H9 (cell line): Measurements from ENCODE around the gene COL18A1. TPM values are rescaled to one million over a fixed set of nuclear protein-coding genes. Genes with fewer than 3 reads are reported as not detected.

Experiments
- DNase-seq: peaks from one replicate; pipeline ENCODE4 v3.0.0-alpha.2; 2017
- H2AFZ ChIP-seq: one replicate; pipeline ENCODE4 v1.6.1; 2013; ENCODE audit warnings: mild to moderate bottlenecking, low read length, control low read depth, moderate library complexity
- H2AK5ac ChIP-seq: 2 replicates; pipeline ENCODE4 v1.6.1; 2013; ENCODE audit warnings: low read length, control low read depth, mixed read lengths; ENCODE audit not compliant: insufficient read length
- H2BK120ac ChIP-seq: one replicate; pipeline ENCODE4 v1.6.1; 2013; ENCODE audit warnings: low read depth, mild to moderate bottlenecking, low read length, control low read depth, inconsistent platforms; ENCODE audit not compliant: poor library complexity, severe bottlenecking
- H2BK12ac ChIP-seq: 2 replicates; pipeline ENCODE4 v1.6.1; 2013; ENCODE audit warnings: low read length, control low read depth, mixed read lengths, low read depth; ENCODE audit not compliant: insufficient read length
- H2BK15ac ChIP-seq: 2 replicates; pipeline ENCODE4 v1.6.1; 2013; ENCODE audit warnings: low read depth, low read length, control low read depth
- H2BK20ac ChIP-seq: one replicate; pipeline ENCODE4 v1.6.1; 2013; ENCODE audit warnings: low read depth, mild to moderate bottlenecking, low read length, control low read depth, inconsistent platforms; ENCODE audit not compliant: poor library complexity, severe bottlenecking
- H2BK5ac ChIP-seq: 2 replicates; pipeline ENCODE4 v1.6.1; 2013; ENCODE audit warnings: low read length, control low read depth, mixed read lengths; ENCODE audit not compliant: insufficient read length
- H3K14ac ChIP-seq: 2 replicates; pipeline ENCODE4 v1.6.1; 2013; ENCODE audit warnings: low read length, control low read depth; ENCODE audit not compliant: insufficient read depth
- H3K18ac ChIP-seq: 2 replicates; pipeline ENCODE4 v1.6.1; 2013; ENCODE audit warnings: low read depth, mild to moderate bottlenecking, mixed read lengths, low read length, control low read depth; ENCODE audit not compliant: insufficient read length
- H3K23ac ChIP-seq: 2 replicates; pipeline ENCODE4 v1.6.1; 2013; ENCODE audit warnings: low read length, control low read depth, mixed read lengths, low read depth; ENCODE audit not compliant: insufficient read length
- H3K23me2 ChIP-seq: 2 replicates; pipeline ENCODE4 v1.6.1; 2013; ENCODE audit warnings: low read depth, mild to moderate bottlenecking, mixed read lengths, low read length, control low read depth; ENCODE audit not compliant: insufficient read length, poor library complexity, severe bottlenecking
- H3K27ac ChIP-seq: 2 replicates; pipeline ENCODE4 v1.5.1; 2013; ENCODE audit warnings: low read length, control low read depth, mixed read lengths, low read depth; ENCODE audit not compliant: insufficient read length
- H3K27me3 ChIP-seq: 2 replicates; pipeline ENCODE4 v1.6.1; 2013; ENCODE audit warnings: low read length, control low read depth, inconsistent platforms; ENCODE audit not compliant: insufficient read depth
- H3K4ac ChIP-seq: 2 replicates; pipeline ENCODE4 v1.6.1; 2013; ENCODE audit warnings: low read depth, mild to moderate bottlenecking, control low read depth, inconsistent platforms, low read length, moderate library complexity
- H3K4me1 ChIP-seq: 2 replicates; pipeline ENCODE4 v1.6.1; 2013; ENCODE audit warnings: low read length, control low read depth, inconsistent platforms; ENCODE audit not compliant: insufficient read depth
- H3K4me2 ChIP-seq: 2 replicates; pipeline ENCODE4 v1.6.1; 2013; ENCODE audit warnings: low read length, control low read depth, mixed read lengths; ENCODE audit not compliant: insufficient read length, insufficient read depth
- H3K56ac ChIP-seq: 2 replicates; pipeline ENCODE4 v1.6.1; 2013; ENCODE audit warnings: low read depth, mild to moderate bottlenecking, mixed read lengths, low read length, control low read depth; ENCODE audit not compliant: insufficient read length
- H3K79me1 ChIP-seq: 2 replicates; pipeline ENCODE4 v1.6.1; 2013; ENCODE audit warnings: low read depth, mild to moderate bottlenecking, moderate library complexity, low read length, control low read depth, inconsistent platforms; ENCODE audit not compliant: insufficient read depth, poor library complexity, severe bottlenecking
- H3K79me2 ChIP-seq: 2 replicates; pipeline ENCODE4 v1.6.1; 2013; ENCODE audit warnings: low read length, control low read depth, inconsistent platforms; ENCODE audit not compliant: insufficient read depth
- H3K9ac ChIP-seq: 2 replicates; pipeline ENCODE4 v1.6.1; 2013; ENCODE audit warnings: low read length, control low read depth, mixed read lengths; ENCODE audit not compliant: insufficient read length; ENCODE audit errors: extremely low read depth
- H3K9me3 ChIP-seq: one replicate; pipeline ENCODE4 v1.6.1; 2013; ENCODE audit warnings: low read depth, low read length, inconsistent platforms; ENCODE audit not compliant: control insufficient read depth
- H3T11ph ChIP-seq: one replicate; pipeline ENCODE4 v1.6.1; 2013; ENCODE audit warnings: mild to moderate bottlenecking, low read length, control low read depth, inconsistent platforms
- H4K20me1 ChIP-seq: one replicate; pipeline ENCODE4 v1.6.1; 2013; ENCODE audit not compliant: control insufficient read depth, insufficient read length, insufficient read depth
- H4K5ac ChIP-seq: 2 replicates; pipeline ENCODE4 v1.6.1; 2013; ENCODE audit warnings: low read depth, mild to moderate bottlenecking, mixed read lengths, low read length, control low read depth; ENCODE audit not compliant: insufficient read length
- H4K8ac ChIP-seq: replicated peaks from 2 replicates; pipeline ENCODE4 v1.6.1; 2013; ENCODE audit warnings: low read length, control low read depth, mixed read lengths, low read depth; ENCODE audit not compliant: insufficient read length
- H4K91ac ChIP-seq: 2 replicates; pipeline ENCODE4 v1.6.1; 2013; ENCODE audit warnings: low read depth, mild to moderate bottlenecking, moderate library complexity, mixed read lengths, low read length, control low read depth; ENCODE audit not compliant: insufficient read length
- H3K27ac Mint-ChIP-seq, 3 experiments: 2 replicates in 2 of 3; 3 replicates in 1 of 3; pipeline ENCODE4 v1.8.0; 2020 to 2021; ENCODE audit warnings: mixed read lengths in 3 of 3, mild to moderate bottlenecking in 1 of 3, moderate library complexity in 1 of 3
- H3K27me3 Mint-ChIP-seq: 2 replicates; pipeline ENCODE4 v1.8.0; 2021; ENCODE audit warnings: low read depth, mild to moderate bottlenecking, moderate library complexity, mixed read lengths
- H3K36me3 Mint-ChIP-seq, 3 experiments: 2 replicates in 2 of 3; 3 replicates in 1 of 3; pipeline ENCODE4 v1.8.0; 2020 to 2021; ENCODE audit warnings: low read depth in 3 of 3, mixed read lengths in 3 of 3; ENCODE audit not compliant: insufficient read depth in 1 of 3
- H3K4me1 Mint-ChIP-seq, 2 experiments: 2 replicates each; pipeline ENCODE4 v1.8.0; 2020; ENCODE audit warnings: mixed read lengths in 2 of 2
- H3K4me3 Mint-ChIP-seq, 2 experiments: 2 replicates in 1 of 2; 3 replicates in 1 of 2; pipeline ENCODE4 v1.8.0; 2020 to 2021; ENCODE audit warnings: mild to moderate bottlenecking in 2 of 2, mixed read lengths in 2 of 2, moderate library complexity in 1 of 2
- H3K9me3 Mint-ChIP-seq, 2 experiments: 2 replicates in 1 of 2; 3 replicates in 1 of 2; pipeline ENCODE4 v1.8.0; 2020; ENCODE audit warnings: mild to moderate bottlenecking in 2 of 2, mixed read lengths in 2 of 2, moderate library complexity in 1 of 2
- CTCF ChIP-seq: fragments of 200-600 bp; sonication (generic); conservative IDR thresholded peaks from 3 replicates; pipeline ENCODE4 v1.8.0; 2021; ENCODE audit warnings: antibody characterized with exemption, mild to moderate bottlenecking
- WGBS: extraction: QIAGEN DNeasy Blood & Tissue Kit; methylation state at CpG from one replicate; pipeline ENCODE4 v1.1.7; 2013; ENCODE audit warnings: missing lambda C conversion rate, low lambda C conversion rate, mixed read lengths; ENCODE audit not compliant: insufficient read length; ENCODE audit errors: extremely low coverage; 5-methylcytosine and 5-hydroxymethylcytosine counted together
- total RNA-seq: library from RNA; stranded (reverse); gene quantifications from 2 replicates; pipeline ENCODE4 v1.2.1, GENCODE V29; 2021

The COL18A1 gene
- total RNA-seq, 1 experiment from 2014 or later = 232 TPM

GRCh38 chr21:45491623-45492022 is 86.7 kb downstream of the COL18A1 start:
- Histone ChIP-seq H2AFZ (no peak overlapping the region), H3K27ac (no peak overlapping the region), H4K91ac (no peak overlapping the region), H3K18ac (no peak overlapping the region), H4K8ac (no peak overlapping the region), H2BK5ac (no peak overlapping the region), H3K23me2 (no peaks in the 10 kb centered on the region), H3K9me3 (no peaks in the 10 kb centered on the region), H2BK120ac (no peak overlapping the region), H2BK15ac (no peak overlapping the region), H3K79me1 (no peaks in the 10 kb centered on the region), H3K79me2 (no peaks in the 10 kb centered on the region), H3K27me3 (no peaks in the 10 kb centered on the region), H3K23ac (no peak overlapping the region), H4K20me1 (peaks cover 4% of the 10 kb centered on the region), H3K9ac (no peak overlapping the region), H3K4ac (no peak overlapping the region), H3K14ac (no peak overlapping the region), H3T11ph (no peak overlapping the region), H2AK5ac (no peak overlapping the region), H3K4me2 (no peak overlapping the region), H2BK20ac (no peak overlapping the region), H4K5ac (no peak overlapping the region), H3K56ac (no peak overlapping the region), H2BK12ac (no peak overlapping the region), H3K4me1 (no peaks in the 10 kb centered on the region)
- DNase-seq = no peak
- WGBS = no CpG with 5 or more reads among the region's 9 CpGs
- peak overlapping the region in 1 of 3 experiments; percentile 90; a peak in 2 of 7 replicates for H3K27ac Mint-ChIP-seq
- TF ChIP-seq CTCF = no peak
- H3K27me3 Mint-ChIP-seq = no peaks in the 10 kb centered on the region
- no peak overlapping the region for H3K4me3 Mint-ChIP-seq
- peaks cover 12 to 18% of the 10 kb centered on the region in 2 experiments for H3K4me1 Mint-ChIP-seq
- peaks cover 15 to 50% (median 33%) of the 10 kb centered on the region in 3 experiments; a peak in 6 of 7 replicates for H3K36me3 Mint-ChIP-seq
- no peaks in the 10 kb centered on the region for H3K9me3 Mint-ChIP-seq
